Measurements from ENCODE around the gene CKAP5.

Gene CKAP5

GRCh38 chr11:46834821-46835220 lies 11.3 kb downstream of the CKAP5 start:
- no peak overlapping the region for H3K4me3 ChIP-seq (replicated peaks in 1 of 2; ENCODE audit: low read depth in 2 of 2, low read length in 2 of 2)
- no peak for DNase-seq (ENCODE audit: low read depth in 2 of 2)
- no peak for TF ChIP-seq CTCF (IDR thresholded peaks at IDR 0.05; ENCODE audit: low read depth, low read length)

- DNase-seq (ENCODE audit: low read depth in 2 of 2): no peak
- TF ChIP-seq CTCF (IDR thresholded peaks at IDR 0.05; ENCODE audit: low read depth, low read length): no peak
- no peak overlapping the region for H3K4me3 ChIP-seq (replicated peaks in 1 of 2; ENCODE audit: low read depth in 2 of 2, low read length in 2 of 2)
Observed at GRCh38 chr11:46832511-46833214, 13.4 kb downstream of the CKAP5 start.

GRCh38 chr11:46827995-46828394 lies 18.1 kb downstream of the CKAP5 start:
- no peak overlapping the region for H3K4me3 ChIP-seq (replicated peaks in 1 of 2; ENCODE audit: low read depth in 2 of 2, low read length in 2 of 2)
- no peak for TF ChIP-seq CTCF (IDR thresholded peaks at IDR 0.05; ENCODE audit: low read depth, low read length)
- DNase-seq (ENCODE audit: low read depth in 2 of 2): peak; percentile 9 to 48

GRCh38 chr11:46826310-46827044 lies 19.6 kb downstream of the CKAP5 start:
- DNase-seq (ENCODE audit: low read depth in 2 of 2): peak; percentile 71 to 80
- peak overlapping the region; percentile 66 to 71 for H3K4me3 ChIP-seq (replicated peaks in 1 of 2; ENCODE audit: low read depth in 2 of 2, low read length in 2 of 2)
- TF ChIP-seq CTCF (IDR thresholded peaks at IDR 0.05; ENCODE audit: low read depth, low read length): no peak

GRCh38 chr11:46808799-46809431 lies 37.2 kb downstream of the CKAP5 start:
- peak; percentile 36 to 63 for DNase-seq (ENCODE audit: low read depth in 2 of 2)
- no peak overlapping the region for H3K4me3 ChIP-seq (replicated peaks in 1 of 2; ENCODE audit: low read depth in 2 of 2, low read length in 2 of 2)
- peak; percentile 24 for TF ChIP-seq CTCF (IDR thresholded peaks at IDR 0.05; ENCODE audit: low read depth, low read length)

GRCh38 chr11:46801694-46802470 lies 44.2 kb downstream of the CKAP5 start:
- TF ChIP-seq CTCF (IDR thresholded peaks at IDR 0.05; ENCODE audit: low read depth, low read length): no peak
- DNase-seq (ENCODE audit: low read depth in 2 of 2): no peak
- H3K4me3 ChIP-seq (replicated peaks in 1 of 2; ENCODE audit: low read depth in 2 of 2, low read length in 2 of 2): no peak overlapping the region
